Transverse colon (tissue), 4 donors: ENCODE results near the gene MRPL10. TPM values are rescaled to one million over a fixed set of nuclear protein-coding genes. Genes with fewer than 3 reads are reported as not detected.

Experiments
- DNase-seq: peaks from one replicate; pipeline ENCODE4 v3.0.0-alpha.2; 2019
- H3K27ac ChIP-seq, 4 donors: fragments of 200-600 bp; sonication (generic); 2 replicates each; pipeline ENCODE4 v1.5.1; 2016 to 2018; ENCODE audit warnings: inconsistent platforms in 4 of 4
- H3K27me3 ChIP-seq: fragments of 200-600 bp; sonication (generic); 2 replicates; pipeline ENCODE4 v1.5.1; 2017; ENCODE audit warnings: inconsistent platforms
- H3K36me3 ChIP-seq, 4 donors: fragments of 200-600 bp; sonication (generic); 2 replicates each; pipeline ENCODE4 v1.5.1; 2017 to 2019; ENCODE audit warnings: inconsistent platforms in 4 of 4
- H3K4me1 ChIP-seq, 4 donors: fragments of 200-600 bp; sonication (generic); 2 replicates each; pipeline ENCODE4 v1.5.1; 2017 to 2020; ENCODE audit warnings: inconsistent platforms in 4 of 4
- H3K4me3 ChIP-seq, 4 donors: fragments of 200-600 bp; sonication (generic); 1 replicate in 1 of 4; 2 replicates in 3 of 4; pipeline versions ENCODE4 v1.5.1 to v1.6.1; 2017 to 2019; ENCODE audit warnings: inconsistent platforms in 4 of 4
- H3K9me3 ChIP-seq, 2 donors: fragments of 200-600 bp; sonication (generic); 2 replicates each; pipeline ENCODE4 v1.5.1; 2017 to 2019; ENCODE audit warnings: inconsistent platforms in 2 of 2
- EP300 ChIP-seq: sonication (generic); formaldehyde crosslinking; IDR thresholded peaks from one replicate; pipeline ENCODE4 v1.6.1; 2017; ENCODE audit warnings: antibody characterized with exemption, low read depth
- POLR2A ChIP-seq: fragments of 450-650 bp; IDR thresholded peaks from one replicate; pipeline ENCODE4 v1.6.1; 2016; ENCODE audit warnings: antibody characterized with exemption, mild to moderate bottlenecking, moderate library complexity
- POLR2AphosphoS5 ChIP-seq, 3 donors: sonication (generic); formaldehyde crosslinking; IDR thresholded peaks; one replicate each; pipeline ENCODE4 v1.6.1; 2016; ENCODE audit warnings: antibody characterized with exemption in 3 of 3
- WGBS, 2 donors: methylation state at CpG; one replicate each; pipeline ENCODE4 v1.1.5; 2018; ENCODE audit warnings: low coverage in 1 of 2; 5-methylcytosine and 5-hydroxymethylcytosine counted together
- in situ Hi-C, 4 donors: fragments of 200-750 bp; cut with MboI; loops; one replicate each; pipeline versions ENCODE4 v1.15.0 to v1.15.1; 2017; ENCODE audit warnings: low sequenced_read_pairs in 3 of 4, low pct_ligation_motif_present in 1 of 4, low pct_unique_long_range_greater_than_20kb in 1 of 4
- intact Hi-C: fragments of 100-400 bp; cut with DNase I; formaldehyde crosslinking; loops from one replicate; pipeline ENCODE4 v1.15.1; 2023; ENCODE audit warnings: low total_unique reads
- total RNA-seq, 4 donors: library from RNA; depleted of rRNA; stranded (reverse); fragments of >200 nt; gene quantifications; one replicate each; pipeline ENCODE4 v1.1.0, GENCODE V29; 2016
- TF ChIP-seq, protein P1 (sequence below), 5 experiments: fragments of 200-600 bp in 3 of 5; fragments of 450-650 bp in 2 of 5; sonication (generic) in 3 of 5; IDR thresholded peaks; 1 replicate in 2 of 5; 2 replicates in 3 of 5; pipeline ENCODE4 v1.5.1; 2016 to 2017; ENCODE audit warnings: antibody characterized with exemption in 5 of 5, inconsistent platforms in 3 of 5, mild to moderate bottlenecking in 2 of 5, moderate library complexity in 1 of 5

Gene MRPL10
- total RNA-seq, 4 donors from 2014 or later: 12.9 to 41.8 (median 32.0) TPM

DNA sequence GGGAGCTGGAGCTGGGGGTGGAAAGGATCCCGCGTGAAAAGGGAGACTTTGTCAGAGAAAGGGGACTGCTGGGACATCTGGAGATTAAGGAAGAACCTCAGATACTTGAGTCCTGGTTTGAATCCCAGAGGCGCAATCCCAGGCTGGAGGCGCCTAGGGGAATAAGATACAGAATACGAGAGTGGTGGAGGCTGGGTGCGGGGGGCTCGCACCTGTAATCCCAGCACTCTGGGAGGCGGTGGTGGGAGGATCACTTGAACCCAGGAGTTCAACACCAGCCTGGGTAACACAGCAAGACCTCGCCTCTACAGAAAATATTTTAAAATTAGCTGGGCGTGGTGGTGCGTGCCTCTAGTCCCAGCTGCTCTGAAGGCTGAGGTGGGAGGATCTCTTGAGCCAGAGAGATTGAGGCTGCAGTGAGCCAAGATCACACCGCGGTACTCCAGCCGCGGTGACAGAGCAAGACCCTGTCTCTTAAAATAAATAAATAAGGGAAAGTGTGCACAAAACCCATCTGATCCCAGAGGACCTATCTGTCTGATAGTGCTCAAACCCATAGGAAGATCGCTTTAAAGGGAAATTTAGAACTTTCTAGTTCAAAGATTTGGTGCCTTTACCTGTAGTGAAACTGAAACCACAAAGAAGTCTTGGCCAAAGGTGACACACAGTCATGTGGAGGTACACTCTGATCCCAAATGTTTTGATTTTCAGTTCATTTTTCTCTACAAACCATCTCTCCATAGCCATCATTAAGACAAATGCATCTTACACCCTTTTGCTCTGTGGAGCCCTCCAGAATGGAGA lies 10.3 kb upstream of the MRPL10 start:
- intact Hi-C loops (loop anchor here (2.0 to 10.0 kb wide), 2 partner anchors 49 to 103 kb away; partner anchors contain the start of gene PNPO), in situ Hi-C loops (loop anchor here (5.0 to 25.0 kb wide), 3 partner anchors 46 to 121 kb away; partner anchors contain the start of genes CDK5RAP3 (in 1 of the 4) and PRR15L (in 1 of the 4))
- H3K4me1 ChIP-seq: peaks cover 12 to 37% (median 32%) of the 10 kb centered on the region in 4 donors
- H3K9me3 ChIP-seq: no peaks in the 10 kb centered on the region
- WGBS, 2 donors: 58 to 67% methylated on average over 7 to 16 of the region's 16 CpGs
- DNase-seq: no peak
- peak overlapping the region in 2 of 4 donors; percentile 74 to 94 for H3K4me3 ChIP-seq
- no peak for TF ChIP-seq EP300
- TF ChIP-seq, protein P1, sequence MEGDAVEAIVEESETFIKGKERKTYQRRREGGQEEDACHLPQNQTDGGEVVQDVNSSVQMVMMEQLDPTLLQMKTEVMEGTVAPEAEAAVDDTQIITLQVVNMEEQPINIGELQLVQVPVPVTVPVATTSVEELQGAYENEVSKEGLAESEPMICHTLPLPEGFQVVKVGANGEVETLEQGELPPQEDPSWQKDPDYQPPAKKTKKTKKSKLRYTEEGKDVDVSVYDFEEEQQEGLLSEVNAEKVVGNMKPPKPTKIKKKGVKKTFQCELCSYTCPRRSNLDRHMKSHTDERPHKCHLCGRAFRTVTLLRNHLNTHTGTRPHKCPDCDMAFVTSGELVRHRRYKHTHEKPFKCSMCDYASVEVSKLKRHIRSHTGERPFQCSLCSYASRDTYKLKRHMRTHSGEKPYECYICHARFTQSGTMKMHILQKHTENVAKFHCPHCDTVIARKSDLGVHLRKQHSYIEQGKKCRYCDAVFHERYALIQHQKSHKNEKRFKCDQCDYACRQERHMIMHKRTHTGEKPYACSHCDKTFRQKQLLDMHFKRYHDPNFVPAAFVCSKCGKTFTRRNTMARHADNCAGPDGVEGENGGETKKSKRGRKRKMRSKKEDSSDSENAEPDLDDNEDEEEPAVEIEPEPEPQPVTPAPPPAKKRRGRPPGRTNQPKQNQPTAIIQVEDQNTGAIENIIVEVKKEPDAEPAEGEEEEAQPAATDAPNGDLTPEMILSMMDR (IDR thresholded peaks at IDR 0.05): peak in 1 of 5 experiments; percentile 36
- H3K36me3 ChIP-seq: no peaks in the 10 kb centered on the region
- peaks cover 14% of the 10 kb centered on the region for H3K27me3 ChIP-seq
- peak overlapping the region; percentile 65 to 84 (median 77) for H3K27ac ChIP-seq

DNA sequence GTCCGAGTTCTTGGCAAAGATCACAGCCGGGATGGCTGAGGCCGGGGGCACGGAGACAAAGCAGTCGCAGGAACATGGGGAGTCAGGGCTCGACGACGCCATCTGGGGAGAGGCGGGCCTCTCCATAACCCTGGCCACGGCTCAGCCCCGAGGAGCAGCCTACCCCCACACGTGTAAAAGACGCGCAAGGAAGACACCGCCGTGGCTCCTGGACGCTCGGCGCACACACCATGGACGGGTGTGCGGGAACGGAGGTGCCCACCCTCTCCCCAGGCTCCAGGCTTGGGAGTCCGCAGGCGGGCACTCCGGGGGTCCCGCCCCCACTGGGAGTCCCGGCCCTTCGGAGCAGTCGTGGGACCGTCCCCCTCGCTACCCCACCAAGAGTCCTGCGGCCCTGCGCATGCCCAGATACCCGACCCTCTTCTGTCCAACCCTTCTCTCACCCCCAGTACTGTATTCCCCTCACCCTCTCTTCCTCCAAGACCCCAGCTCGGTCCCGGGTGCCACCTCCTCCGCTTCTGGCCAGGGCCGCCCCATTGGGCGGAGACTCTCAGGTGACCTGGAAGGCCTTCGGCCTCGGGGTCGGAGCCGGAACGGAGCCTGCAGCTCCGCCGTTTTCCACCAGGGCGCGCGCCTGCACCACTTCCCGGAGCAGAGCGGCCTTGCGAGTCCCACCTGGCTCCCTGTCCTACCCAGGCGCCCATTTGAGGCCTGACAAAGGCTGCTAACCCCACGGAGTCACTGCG lies 9.6 kb upstream of the MRPL10 start, which contains the start of gene SCRN2:
TSS of gene SCRN2 (minus strand) at position 532 of the 746 bp plus-strand sequence. CDS start at position 102, 430 bp downstream.
- peaks cover 12 to 37% (median 32%) of the 10 kb centered on the region in 4 donors for H3K4me1 ChIP-seq
- H3K9me3 ChIP-seq: no peaks in the 10 kb centered on the region
- peak; percentile 95 for DNase-seq
- in situ Hi-C loops: loop anchor here (5.0 to 25.0 kb wide), 3 partner anchors 46 to 121 kb away; partner anchors contain the start of genes CDK5RAP3 (in 1 of the 4) and PRR15L (in 1 of the 4)
- H3K4me3 ChIP-seq: peak within 1 kb of the TSS; percentile 48 to 94 (median 68)
- TF ChIP-seq EP300 (no peak), POLR2A (peak; percentile 36), POLR2AphosphoS5 (IDR thresholded peaks at IDR 0.05) (no peak)
- TF ChIP-seq, protein P1 (IDR thresholded peaks at IDR 0.05): peak; percentile 94 to 99 (median 97)
- 0 to 1% methylated on average over 2 to 42 of the region's 55 CpGs for WGBS, 2 donors
- peaks cover 6% of the 10 kb centered on the region for H3K27me3 ChIP-seq
- intact Hi-C loops: loop anchor here (10.0 kb wide), 1 partner anchor 104 kb away; the partner anchor contains the start of gene PNPO
- peak within 1 kb of the TSS; percentile 65 to 84 (median 77) for H3K27ac ChIP-seq
- H3K36me3 ChIP-seq: no peaks in the 10 kb centered on the region

DNA sequence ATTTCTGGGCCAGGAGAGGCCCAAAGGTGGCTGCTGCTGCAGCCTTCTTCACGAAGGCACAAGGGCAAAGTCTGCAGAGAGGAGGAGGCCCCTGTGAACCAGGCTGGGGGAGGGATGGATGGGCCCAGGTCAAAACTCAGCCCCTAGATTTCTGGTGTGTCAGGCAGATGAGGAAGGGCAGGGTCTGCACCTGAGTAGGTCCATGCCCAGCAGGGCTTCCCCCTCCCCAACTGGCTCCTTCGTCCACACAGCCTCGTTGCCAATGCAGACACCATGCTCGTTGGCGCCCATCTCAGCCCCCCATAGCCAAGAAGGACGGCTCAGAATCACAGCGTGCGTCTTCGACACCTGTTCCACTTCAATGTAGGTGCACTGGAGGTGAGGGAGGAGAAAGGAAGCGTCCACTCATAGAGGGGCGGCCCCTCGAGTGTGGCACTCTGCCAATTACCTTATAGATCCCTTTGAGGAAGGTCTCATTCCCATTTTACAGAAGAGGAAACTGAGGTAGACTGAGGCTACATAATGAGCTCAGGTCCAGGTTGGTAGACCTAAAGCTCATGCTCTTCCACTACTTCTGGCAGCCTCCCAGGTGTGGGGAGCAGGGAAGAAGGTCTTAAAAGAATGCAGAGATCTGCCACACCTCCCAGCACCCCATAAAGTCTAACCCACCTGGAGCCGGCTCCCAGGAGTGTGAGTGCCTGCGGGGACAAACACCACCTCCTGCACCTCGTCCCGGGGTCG lies 8.8 kb upstream of the MRPL10 start:
- intact Hi-C loops (loop anchor here (10.0 kb wide), 1 partner anchor 105 kb away; the partner anchor contains the start of gene PNPO), in situ Hi-C loops (loop anchor here (5.0 to 25.0 kb wide), 3 partner anchors 47 to 122 kb away; partner anchors contain the start of genes CDK5RAP3 (in 1 of the 4) and PRR15L (in 1 of the 4))
- Histone ChIP-seq H3K27ac (peak overlapping the region; percentile 65 to 84 (median 77)), H3K4me1 (peaks cover 12 to 37% (median 32%) of the 10 kb centered on the region in 4 donors), H3K36me3 (no peaks in the 10 kb centered on the region), H3K27me3 (no peaks in the 10 kb centered on the region), H3K9me3 (no peaks in the 10 kb centered on the region), H3K4me3 (peak overlapping the region; percentile 48 to 94 (median 68))
- WGBS, 2 donors: 51% methylated on average over 17 of the region's 17 CpGs; no CpG with 5 or more reads in 1 of the 2 donors
- DNase-seq: no peak
- TF ChIP-seq POLR2AphosphoS5 (IDR thresholded peaks at IDR 0.05): no peak
- no peak for TF ChIP-seq POLR2A
- TF ChIP-seq EP300: no peak
- TF ChIP-seq, protein P1 (IDR thresholded peaks at IDR 0.05): no peak
